Measurements from ENCODE around the gene COX19.

DNA sequence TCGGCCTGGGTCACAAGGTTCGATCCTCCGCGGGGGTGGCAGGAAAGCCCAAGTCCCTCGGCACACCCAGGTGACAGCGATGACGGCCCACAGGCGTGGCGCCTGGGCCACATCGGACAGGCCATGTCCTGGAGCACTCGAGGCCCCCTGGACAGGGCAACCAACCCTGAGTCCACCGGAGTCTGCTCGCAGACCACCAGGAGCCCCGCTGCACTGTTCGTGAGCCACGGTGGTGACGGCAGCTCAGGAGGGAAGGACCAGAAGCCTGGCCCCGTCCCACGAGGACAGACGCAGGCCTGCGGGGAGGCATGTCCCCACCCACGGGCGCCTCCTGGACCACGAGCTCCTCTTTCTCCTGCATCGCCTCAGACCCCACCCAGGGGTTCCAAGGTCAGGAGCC is 46.6 kb upstream of the COX19 start:
- TF ChIP-seq, protein P1, sequence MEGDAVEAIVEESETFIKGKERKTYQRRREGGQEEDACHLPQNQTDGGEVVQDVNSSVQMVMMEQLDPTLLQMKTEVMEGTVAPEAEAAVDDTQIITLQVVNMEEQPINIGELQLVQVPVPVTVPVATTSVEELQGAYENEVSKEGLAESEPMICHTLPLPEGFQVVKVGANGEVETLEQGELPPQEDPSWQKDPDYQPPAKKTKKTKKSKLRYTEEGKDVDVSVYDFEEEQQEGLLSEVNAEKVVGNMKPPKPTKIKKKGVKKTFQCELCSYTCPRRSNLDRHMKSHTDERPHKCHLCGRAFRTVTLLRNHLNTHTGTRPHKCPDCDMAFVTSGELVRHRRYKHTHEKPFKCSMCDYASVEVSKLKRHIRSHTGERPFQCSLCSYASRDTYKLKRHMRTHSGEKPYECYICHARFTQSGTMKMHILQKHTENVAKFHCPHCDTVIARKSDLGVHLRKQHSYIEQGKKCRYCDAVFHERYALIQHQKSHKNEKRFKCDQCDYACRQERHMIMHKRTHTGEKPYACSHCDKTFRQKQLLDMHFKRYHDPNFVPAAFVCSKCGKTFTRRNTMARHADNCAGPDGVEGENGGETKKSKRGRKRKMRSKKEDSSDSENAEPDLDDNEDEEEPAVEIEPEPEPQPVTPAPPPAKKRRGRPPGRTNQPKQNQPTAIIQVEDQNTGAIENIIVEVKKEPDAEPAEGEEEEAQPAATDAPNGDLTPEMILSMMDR (IDR thresholded peaks at IDR 0.05; ENCODE audit: low read depth, low read length) = no peak
- no peak for TF ChIP-seq EZH2phosphoT487 (IDR thresholded peaks at IDR 0.05; ENCODE audit: low read depth)

All from OCI-LY3 (cell line).